ENCODE data around the gene BAHCC1. TPM values are rescaled to one million over a fixed set of nuclear protein-coding genes. Genes with fewer than 3 reads are reported as not detected.

The BAHCC1 gene
- total and polyA plus RNA-seq, 10 of the 15 experiments (the other 5 are each of a cell fraction or from before 2014, with no cell fraction given): 0.03 to 0.14 (median 0.11) TPM; not detected in 6

- H2AFZ ChIP-seq (ENCODE audit: control insufficient read depth, low read depth, low read length): no peak overlapping the region
- intact Hi-C loops (cut with micrococcal nuclease; ENCODE audit: unreplicated experiment) (no loop called here), in situ Hi-C loops (cut with MboI) (no loop called here)
- no peak for ATAC-seq
- H3K27me3 ChIP-seq (replicated peaks in 1 of 2; ENCODE audit: control insufficient read depth in 2 of 2, insufficient read depth in 2 of 2, low read length in 1 of 2): no peaks in the 10 kb centered on the region
- no peaks in the 10 kb centered on the region for H3K79me2 ChIP-seq (ENCODE audit: control insufficient read depth, insufficient read depth, low read length)
- peaks cover 6% of the 10 kb centered on the region for H3K4me1 ChIP-seq (ENCODE audit: control insufficient read depth, insufficient read depth, low read length)
- POLR2A ChIA-PET: no interaction called here
- CTCF ChIA-PET: no interaction called here
- H3K9me3 ChIP-seq (replicated peaks; ENCODE audit: control insufficient read depth, insufficient read depth, low read length): no peaks in the 10 kb centered on the region
- WGBS (ENCODE audit: insufficient coverage, insufficient replicate concordance, low lambda C conversion rate, missing lambda C conversion rate): 28% methylated on average over 14 of the region's 41 CpGs
- no peaks in the 10 kb centered on the region for H3K36me3 ChIP-seq (ENCODE audit: control insufficient read depth in 2 of 2, insufficient read depth in 2 of 2, low read length in 1 of 2)
- TF ChIP-seq JUND (IDR thresholded peaks at IDR 0.05; ENCODE audit: low read depth, low read length) (no peak), ZBTB33 (IDR thresholded peaks at IDR 0.05) (no peak), ZBTB4 (CRISPR knock-in tag; IDR thresholded peaks at IDR 0.05) (no peak), ZNF207 (IDR thresholded peaks at IDR 0.05; ENCODE audit: borderline replicate concordance) (no peak)
- H3K4me2 ChIP-seq (ENCODE audit: control insufficient read depth, insufficient read depth): no peak overlapping the region
- H3K9ac ChIP-seq (ENCODE audit: control insufficient read depth, insufficient read depth, low read length): no peak overlapping the region
- H3K4me3 ChIP-seq: no peak overlapping the region
- no peak overlapping the region for H3K27ac ChIP-seq (ENCODE audit: control insufficient read depth, insufficient read depth)
- RAD21 ChIA-PET (ENCODE audit: unreplicated experiment): no interaction called here
- no TSS peak for BruUV-seq (replicated peaks)
- no peaks in the 10 kb centered on the region for H4K20me1 ChIP-seq (ENCODE audit: control insufficient read depth, insufficient read depth)
- no peak for FAIRE-seq
- SMC1A ChIA-PET (ENCODE audit: uncharacterized antibody, unreplicated experiment): no interaction called here
- no peak for DNase-seq (ENCODE audit: low read depth, low spot score)
These were observed 19.7 kb downstream of the BAHCC1 start for GRCh38 chr17:81414756-81415516.
